Omental fat pad (tissue), 4 donors: ENCODE results near the gene MYT1. TPM values are rescaled to one million over a fixed set of nuclear protein-coding genes. Genes with fewer than 3 reads are reported as not detected.
"Not testable (repeated sequence)": the region's sequence is repeated elsewhere in the genome, so short reads cannot be mapped to it uniquely, and the experiment has no call there.

Experiments used
- ATAC-seq: fragments of 150-250 bp; one replicate; pipeline ENCODE4 v1.9.1; 2016; ENCODE audit warnings: mild to moderate bottlenecking, moderate library complexity; ENCODE audit not compliant: low FRiP score
- DNase-seq: peaks from one replicate; pipeline ENCODE4 v3.0.0-alpha.2; 2019; ENCODE audit warnings: low spot score
- CTCF ChIP-seq, 3 donors: fragments of 450-650 bp; IDR thresholded peaks; one replicate each; pipeline ENCODE4 v1.5.1; 2016 to 2017; ENCODE audit warnings: antibody characterized with exemption in 3 of 3, mild to moderate bottlenecking in 3 of 3, moderate library complexity in 2 of 3
- total RNA-seq, 4 donors: library from RNA; depleted of rRNA; stranded (reverse); fragments of >200 nt; gene quantifications; one replicate each; pipeline ENCODE4 v1.1.0, GENCODE V29; 2016

The MYT1 gene
- total RNA-seq, 4 donors from 2014 or later: not detected

GRCh38 chr20:64176551-64176950 is 12.3 kb downstream of the MYT1 start:
- TF ChIP-seq CTCF (IDR thresholded peaks at IDR 0.05): no peak
- ATAC-seq: no peak
- DNase-seq: no peak

DNA sequence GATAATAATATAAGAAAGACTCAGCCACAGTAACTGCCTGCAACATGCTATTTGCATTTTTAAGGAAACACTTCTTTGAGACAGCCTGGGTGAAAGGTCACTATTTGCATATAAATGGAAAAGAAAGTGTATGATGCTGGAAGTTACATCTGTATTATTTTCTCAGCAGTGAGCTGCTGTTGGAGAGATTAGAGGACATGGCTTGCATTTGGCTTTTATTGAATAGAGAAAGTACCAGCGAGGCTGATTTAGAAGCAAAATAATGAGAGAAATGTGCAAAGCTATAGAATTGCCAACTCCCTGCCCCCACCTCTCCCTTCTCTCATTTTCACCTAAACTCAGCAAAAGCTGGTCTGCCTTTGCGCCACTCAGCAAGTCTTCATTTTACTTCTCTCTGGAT is 12.7 kb downstream of the MYT1 start:
- TF ChIP-seq CTCF (IDR thresholded peaks at IDR 0.05): no peak
- DNase-seq (no peak), ATAC-seq (no peak)

- TF ChIP-seq CTCF (IDR thresholded peaks at IDR 0.05): no peak
- DNase-seq: no peak
- no peak for ATAC-seq
Observed at GRCh38 chr20:64177384-64177783, 13.1 kb downstream of the MYT1 start.

GRCh38 chr20:64177787-64178186 is 13.5 kb downstream of the MYT1 start:
- ATAC-seq (no peak), DNase-seq (no peak)
- no peak for TF ChIP-seq CTCF (IDR thresholded peaks at IDR 0.05)

DNA sequence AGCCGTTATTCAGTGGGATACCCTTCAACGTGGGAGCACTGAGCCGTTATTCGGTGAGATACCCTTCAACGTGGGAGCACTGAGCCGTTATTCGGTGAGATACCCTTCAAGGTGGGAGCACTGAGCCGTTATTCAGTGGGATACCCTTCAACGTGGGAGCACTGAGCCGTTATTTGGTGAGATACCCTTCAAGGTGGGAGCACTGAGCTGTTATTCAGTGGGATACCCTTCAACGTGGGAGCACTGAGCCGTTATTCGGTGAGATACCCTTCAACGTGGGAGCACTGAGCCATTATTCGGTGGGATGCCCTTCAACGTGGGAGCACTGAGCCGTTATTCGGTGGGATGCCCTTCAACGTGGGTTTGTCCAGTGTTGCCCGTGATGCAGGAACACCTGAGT is 14.7 kb downstream of the MYT1 start:
- DNase-seq, ATAC-seq: not testable (repeated sequence)

DNA sequence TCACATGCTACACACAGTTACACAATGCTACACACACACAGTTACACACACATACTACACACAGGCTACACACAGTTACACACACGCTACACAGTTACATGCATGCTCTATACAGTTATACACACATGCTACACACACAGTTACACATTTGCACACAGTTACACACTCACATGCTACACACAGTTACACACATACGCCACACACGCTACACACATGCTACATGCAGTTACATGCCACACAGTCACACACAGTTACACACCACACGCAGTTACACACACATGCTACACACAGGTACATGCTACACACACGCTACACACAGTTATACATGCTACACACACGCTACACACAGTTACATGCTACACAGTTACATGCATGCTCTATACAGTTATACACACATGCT is 15.6 kb downstream of the MYT1 start:
- TF ChIP-seq CTCF (IDR thresholded peaks at IDR 0.05): no peak
- ATAC-seq: no peak

GRCh38 chr20:64180673-64181072 is 16.4 kb downstream of the MYT1 start:
- TF ChIP-seq CTCF (IDR thresholded peaks at IDR 0.05): no peak
- no peak for DNase-seq
- no peak for ATAC-seq

More for the DNA sequence above, 15.6 kb downstream of the MYT1 start:
- DNase-seq: no peak

GRCh38 chr20:64181391-64181790 is 17.1 kb downstream of the MYT1 start:
- TF ChIP-seq CTCF (IDR thresholded peaks at IDR 0.05): no peak
- ATAC-seq (no peak), DNase-seq (no peak)
